Fibroblast of lung (primary cell): ENCODE results near the gene TRIML2.

ENCODE experiments used
- CTCF ChIP-seq, 2 donors: IDR thresholded peaks in 1 of 2; conservative IDR thresholded peaks in 1 of 2; 1 replicate in 1 of 2; 2 replicates in 1 of 2; pipeline ENCODE4 v1.5.1; 2011 to 2012; ENCODE audit warnings: low read length in 2 of 2, control low read depth in 1 of 2, inconsistent platforms in 1 of 2, low read depth in 1 of 2, mild to moderate bottlenecking in 1 of 2
- EZH2 ChIP-seq: IDR thresholded peaks from 2 replicates; pipeline ENCODE4 v1.5.1; 2012; ENCODE audit warnings: low read length, control low read depth, mild to moderate bottlenecking; ENCODE audit errors: missing control alignments

GRCh38 chr4:188143731-188144130 is 34.3 kb upstream of the TRIML2 start:
- TF ChIP-seq CTCF (conservative IDR thresholded peaks at IDR 0.05 in 1 of 2, IDR thresholded peaks at IDR 0.05 in 1 of 2; ENCODE audit: low read depth in 1 of 2, low read length in 2 of 2), result no peak
- TF ChIP-seq EZH2, result no peak
